Kidney (tissue), 14 donors: ENCODE results near the gene PDE4C. TPM values are rescaled to one million over a fixed set of nuclear protein-coding genes. Genes with fewer than 3 reads are reported as not detected.

Experiments
- DNase-seq, 5 donors: peaks; one replicate each; pipeline ENCODE4 v3.0.0-alpha.2; 2013 to 2020
- FAIRE-seq: peaks from 2 replicates; lab custom pipeline; 2012; peaks lifted over from hg19 to GRCh38; lab: Jason Lieb, UNC
- H3K27ac ChIP-seq, 2 donors: one replicate each; pipeline ENCODE4 v1.7.0; 2013; ENCODE audit warnings: low read depth in 2 of 2, low read length in 2 of 2, inconsistent platforms in 1 of 2
- H3K27me3 ChIP-seq: one replicate; pipeline ENCODE4 v1.7.1; 2013; ENCODE audit warnings: low read length, inconsistent platforms; ENCODE audit not compliant: control insufficient read depth, insufficient read depth
- H3K36me3 ChIP-seq, 3 donors: one replicate each; pipeline versions ENCODE4 v1.7.0 to v1.7.1; 2013; ENCODE audit warnings: low read length in 3 of 3, control low read depth in 1 of 3, inconsistent platforms in 1 of 3; ENCODE audit not compliant: insufficient read depth in 3 of 3, control insufficient read depth in 2 of 3
- H3K4me1 ChIP-seq, 3 donors: one replicate each; pipeline versions ENCODE4 v1.7.0 to v1.7.1; 2013; ENCODE audit warnings: low read length in 3 of 3, inconsistent platforms in 1 of 3, low read depth in 1 of 3; ENCODE audit not compliant: control insufficient read depth in 2 of 3, insufficient read depth in 2 of 3
- H3K4me3 ChIP-seq, 3 donors: one replicate each; pipeline versions ENCODE4 v1.7.0 to v1.8.1; 2013; ENCODE audit warnings: low read length in 3 of 3, control low read depth in 1 of 3, inconsistent platforms in 1 of 3
- H3K9ac ChIP-seq, 3 donors: one replicate each; pipeline versions ENCODE4 v1.7.0 to v1.7.1; 2013; ENCODE audit warnings: low read length in 3 of 3, control low read depth in 1 of 3, inconsistent platforms in 1 of 3
- H3K9me3 ChIP-seq, 3 donors: one replicate each; pipeline versions ENCODE4 v1.7.0 to v1.7.1; 2013; ENCODE audit warnings: low read length in 3 of 3, control low read depth in 1 of 3, inconsistent platforms in 1 of 3; ENCODE audit not compliant: control insufficient read depth in 2 of 3, insufficient read depth in 1 of 3
- intact Hi-C: fragments of 100-400 bp; cut with DNase I; formaldehyde crosslinking; loops from one replicate; pipeline ENCODE4 v1.11.1; 2022
- polyA plus RNA-seq: library from polyadenylated mRNA; stranded (reverse); fragments of 350-450 nt; fragmentation: Illumina TruSeq; extraction: RNeasy Lipid Tissue Mini Kit (QIAGEN cat#74804); gene quantifications from one replicate; pipeline ENCODE4 v1.2.3, GENCODE V29; 2014; ENCODE audit warnings: low read depth, low replicate concordance; ENCODE audit not compliant: insufficient read depth
- total RNA-seq: library from RNA; stranded (reverse); fragmentation: NEBNext Ultra II Directional; extraction: Animal tissue kit (Norgen Biotek cat#: 25700); gene quantifications from one replicate; pipeline ENCODE4 v1.2.1, GENCODE V29; 2021
- TF ChIP-seq, protein P1 (sequence below): IDR thresholded peaks from 3 replicates; pipeline ENCODE4 v1.5.1; 2012; ENCODE audit warnings: mild to moderate bottlenecking, moderate library complexity, borderline replicate concordance; ENCODE audit not compliant: insufficient read depth; ENCODE audit errors: extremely low read depth
- donor health status: control.
- donor health status: control.
- donor health status: control.
- donor health status: control.
- donor health status: control.
- donor health status: DM: yes; HTN: yes; CAD: no.
- donor health status: Normal renal cell carcinoma (clear cell type).

Gene PDE4C
- total and polyA plus RNA-seq, 2 donors from 2014 or later: 2.0 TPM; not detected in 1

DNA sequence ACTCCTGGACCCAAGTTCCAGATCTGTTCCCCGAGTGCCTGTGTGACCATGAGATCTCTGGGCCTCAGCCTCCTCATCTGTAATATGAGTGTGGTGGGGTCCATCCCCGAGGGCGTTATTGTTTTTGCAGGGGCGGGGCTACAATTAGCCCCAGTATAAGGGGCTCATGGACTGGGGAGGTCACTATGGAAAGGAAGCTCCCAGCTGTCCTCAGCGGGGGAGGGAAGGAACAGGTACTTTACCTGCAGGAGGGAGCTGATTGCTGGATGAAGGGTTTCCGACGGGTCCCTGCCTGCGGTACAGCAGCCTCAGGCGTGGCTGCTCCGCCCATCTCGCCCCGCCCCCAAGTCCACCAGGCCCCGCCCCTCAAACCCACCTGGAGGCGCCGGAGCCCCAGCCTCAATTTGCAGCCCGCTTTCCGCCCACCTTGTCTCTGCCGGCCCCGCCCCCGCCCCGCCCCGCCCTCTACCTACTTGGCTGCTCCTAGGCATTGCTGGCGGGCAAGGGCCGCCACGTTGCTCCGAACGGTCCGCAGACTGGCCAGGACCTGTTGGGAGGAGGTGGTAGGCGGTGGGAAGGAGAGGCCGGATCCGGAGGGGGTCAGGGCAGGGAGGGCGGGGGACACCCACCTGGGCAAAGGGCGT lies 5.5 kb downstream of the PDE4C start:
- intact Hi-C loops: no loop called here
- Histone ChIP-seq H3K9me3 (no peaks in the 10 kb centered on the region), H3K4me1 (peaks cover 0 to 14% (median 0%) of the 10 kb centered on the region in 3 donors), H3K27ac (no peak overlapping the region), H3K36me3 (no peaks in the 10 kb centered on the region), H3K4me3 (no peak overlapping the region), H3K9ac (no peak overlapping the region), H3K27me3 (peaks cover 4% of the 10 kb centered on the region)
- TF ChIP-seq, protein P1, sequence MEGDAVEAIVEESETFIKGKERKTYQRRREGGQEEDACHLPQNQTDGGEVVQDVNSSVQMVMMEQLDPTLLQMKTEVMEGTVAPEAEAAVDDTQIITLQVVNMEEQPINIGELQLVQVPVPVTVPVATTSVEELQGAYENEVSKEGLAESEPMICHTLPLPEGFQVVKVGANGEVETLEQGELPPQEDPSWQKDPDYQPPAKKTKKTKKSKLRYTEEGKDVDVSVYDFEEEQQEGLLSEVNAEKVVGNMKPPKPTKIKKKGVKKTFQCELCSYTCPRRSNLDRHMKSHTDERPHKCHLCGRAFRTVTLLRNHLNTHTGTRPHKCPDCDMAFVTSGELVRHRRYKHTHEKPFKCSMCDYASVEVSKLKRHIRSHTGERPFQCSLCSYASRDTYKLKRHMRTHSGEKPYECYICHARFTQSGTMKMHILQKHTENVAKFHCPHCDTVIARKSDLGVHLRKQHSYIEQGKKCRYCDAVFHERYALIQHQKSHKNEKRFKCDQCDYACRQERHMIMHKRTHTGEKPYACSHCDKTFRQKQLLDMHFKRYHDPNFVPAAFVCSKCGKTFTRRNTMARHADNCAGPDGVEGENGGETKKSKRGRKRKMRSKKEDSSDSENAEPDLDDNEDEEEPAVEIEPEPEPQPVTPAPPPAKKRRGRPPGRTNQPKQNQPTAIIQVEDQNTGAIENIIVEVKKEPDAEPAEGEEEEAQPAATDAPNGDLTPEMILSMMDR: no peak
- DNase-seq: peak in 3 of 5 donors; percentile 18 to 79 (median 31)
- no peak for FAIRE-seq

DNA sequence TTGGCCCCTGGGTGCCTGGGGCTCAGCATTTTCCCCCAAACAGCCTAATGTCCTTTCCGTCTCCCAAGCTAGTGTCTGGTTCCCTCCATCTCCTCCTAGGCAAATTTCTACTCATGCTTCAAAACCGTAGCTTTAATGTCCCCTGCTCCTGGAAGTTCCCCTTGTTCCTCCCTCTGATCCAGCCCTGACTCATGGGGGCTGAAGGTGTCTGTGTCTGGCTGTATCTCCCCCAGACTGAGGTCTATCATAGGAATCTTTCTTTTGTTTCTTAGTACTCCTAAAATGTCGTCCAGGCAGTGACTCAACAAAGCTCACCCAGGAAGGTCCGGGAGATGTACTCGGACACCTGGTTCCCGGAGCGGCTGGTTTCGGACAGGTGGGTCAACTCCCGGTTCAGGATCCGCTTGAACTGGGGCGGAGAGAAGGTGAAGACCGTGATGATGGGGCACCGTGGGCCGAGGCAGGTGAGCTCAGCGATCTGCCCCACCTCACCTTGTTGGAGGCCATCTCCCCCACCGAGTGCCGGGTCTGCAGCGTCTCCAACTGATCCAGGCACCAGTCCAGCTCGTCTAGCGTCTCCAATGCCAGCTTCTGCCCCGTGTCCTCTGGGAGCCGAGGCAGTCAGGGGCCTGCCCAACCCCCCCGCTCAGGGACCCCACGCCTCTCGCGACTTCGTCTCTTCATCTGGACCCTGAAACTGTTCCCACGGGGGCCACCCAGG lies 6.2 kb downstream of the PDE4C start:
- FAIRE-seq (no peak), DNase-seq (no peak)
- no peaks in the 10 kb centered on the region for H3K9me3 ChIP-seq
- no peaks in the 10 kb centered on the region for H3K36me3 ChIP-seq
- no peak overlapping the region for H3K9ac ChIP-seq
- H3K27me3 ChIP-seq: no peaks in the 10 kb centered on the region
- TF ChIP-seq, protein P1: no peak
- intact Hi-C loops: no loop called here
- H3K4me1 ChIP-seq: peaks cover 0 to 10% (median 0%) of the 10 kb centered on the region in 3 donors
- no peak overlapping the region for H3K27ac ChIP-seq
- H3K4me3 ChIP-seq: no peak overlapping the region

DNA sequence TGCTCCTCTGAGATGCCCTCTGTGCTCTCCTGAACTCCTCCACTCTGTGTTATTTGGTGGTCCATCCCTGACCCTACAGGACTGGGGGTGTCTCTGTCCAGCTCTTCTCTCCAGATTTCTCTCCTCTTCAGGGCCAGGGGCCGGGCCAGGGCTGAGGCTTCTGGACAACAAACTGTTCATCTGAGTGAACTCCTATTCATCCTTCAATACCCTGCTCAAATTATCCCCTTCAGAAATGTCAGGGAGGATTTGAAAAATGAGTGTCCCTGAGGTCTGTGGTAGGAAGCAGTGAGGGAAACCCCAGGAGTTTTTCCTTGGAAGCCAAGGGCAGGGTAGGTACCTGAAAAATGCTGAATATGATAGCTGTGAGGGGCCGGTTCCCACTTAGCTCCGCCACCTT lies 7.6 kb downstream of the PDE4C start:
- Histone ChIP-seq H3K4me1 (peaks cover 0 to 2% (median 0%) of the 10 kb centered on the region in 3 donors), H3K27me3 (no peaks in the 10 kb centered on the region), H3K36me3 (no peaks in the 10 kb centered on the region), H3K9me3 (no peaks in the 10 kb centered on the region), H3K4me3 (no peak overlapping the region), H3K9ac (no peak overlapping the region), H3K27ac (no peak overlapping the region)
- FAIRE-seq (no peak), DNase-seq (no peak)
- intact Hi-C loops: no loop called here
- TF ChIP-seq, protein P1: no peak
